IMR-90 (cell line): ENCODE data around the gene DMD. TPM values are rescaled to one million over a fixed set of nuclear protein-coding genes. Genes with fewer than 3 reads are reported as not detected.

Experiments
- ATAC-seq: fragments of 200-7000 bp; cut with Tn5 transposase; 2 replicates; pipeline ENCODE4 v1.9.1; 2020; ENCODE audit warnings: low read depth, mild to moderate bottlenecking, moderate library complexity
- BruUV-seq: library from RNA; stranded (reverse); fragments of 400-500 nt; replicated peaks from 2 replicates; lab custom pipeline; 2021; lab: Mats Ljungman, UMichigan
- CTCF ChIA-PET: fragments of 300-600 bp; formaldehyde crosslinking; extraction: SDS; loops from one replicate; lab custom pipeline; 2021; ENCODE audit warnings: antibody characterized with exemption; lab: Yijun Ruan, JAX
- POLR2A ChIA-PET: fragments of 300-600 bp; sonication (Branson Sonifier 250); formaldehyde crosslinking; loops from one replicate; lab custom pipeline; 2022; ENCODE audit warnings: antibody characterized with exemption; ENCODE audit not compliant: unreplicated experiment; lab: Charles Lee
- DNase-seq: peaks from one replicate; pipeline ENCODE4 v3.0.0; 2013
- H2AFZ ChIP-seq: replicated peaks from 2 replicates; pipeline ENCODE3; 2013; ENCODE audit warnings: low read length, mild to moderate bottlenecking; ENCODE audit not compliant: poor library complexity
- H2AK5ac ChIP-seq: 2 replicates; pipeline ENCODE4 v1.6.1; 2013; ENCODE audit warnings: low read depth, low read length, inconsistent platforms
- H2AK9ac ChIP-seq: replicated peaks from 2 replicates; pipeline ENCODE3; 2013; ENCODE audit warnings: mild to moderate bottlenecking, low read depth, low read length, moderate library complexity; ENCODE audit not compliant: poor library complexity
- H2BK120ac ChIP-seq: 2 replicates; pipeline ENCODE4 v1.6.1; 2013; ENCODE audit warnings: low read depth, low read length, inconsistent platforms
- H2BK15ac ChIP-seq: 3 replicates; pipeline ENCODE4 v1.6.1; 2013; ENCODE audit warnings: low read depth, low read length, inconsistent platforms
- H2BK20ac ChIP-seq: 2 replicates; pipeline ENCODE4 v1.6.1; 2013; ENCODE audit warnings: low read depth, mild to moderate bottlenecking, inconsistent platforms, low read length, moderate library complexity
- H2BK5ac ChIP-seq: 2 replicates; pipeline ENCODE4 v1.6.1; 2013; ENCODE audit warnings: mild to moderate bottlenecking, low read depth, low read length, inconsistent platforms; ENCODE audit not compliant: poor library complexity, severe bottlenecking
- H3K14ac ChIP-seq: replicated peaks from 2 replicates; pipeline ENCODE4 v1.6.1; 2013; ENCODE audit warnings: low read depth, low read length, inconsistent platforms
- H3K18ac ChIP-seq: 2 replicates; pipeline ENCODE4 v1.6.1; 2013; ENCODE audit warnings: low read depth, low read length, control low read depth
- H3K23ac ChIP-seq: 2 replicates; pipeline ENCODE4 v1.6.1; 2013; ENCODE audit warnings: low read depth, low read length, inconsistent platforms
- H3K27ac ChIP-seq: 2 replicates; pipeline ENCODE4 v1.5.1; 2013; ENCODE audit warnings: mild to moderate bottlenecking, control low read depth, low read length; ENCODE audit not compliant: insufficient read depth
- H3K27me3 ChIP-seq: 2 replicates; pipeline ENCODE4 v1.6.1; 2013; ENCODE audit warnings: low read length; ENCODE audit not compliant: control insufficient read depth, insufficient read depth
- H3K36me3 ChIP-seq: 2 replicates; pipeline ENCODE4 v1.6.1; 2013; ENCODE audit warnings: low read length, mixed read lengths; ENCODE audit not compliant: control insufficient read depth, insufficient read depth
- H3K4ac ChIP-seq: 2 replicates; pipeline ENCODE4 v1.6.1; 2013; ENCODE audit warnings: low read depth, low read length, inconsistent platforms
- H3K4me1 ChIP-seq: 2 replicates; pipeline ENCODE4 v1.6.1; 2013; ENCODE audit warnings: low read length, mixed read lengths; ENCODE audit not compliant: control insufficient read depth, insufficient read depth
- H3K4me2 ChIP-seq: 2 replicates; pipeline ENCODE4 v1.6.1; 2013; ENCODE audit warnings: low read depth, mild to moderate bottlenecking, control low read depth, low read length, moderate library complexity
- H3K4me3 ChIP-seq: 2 replicates; pipeline ENCODE4 v1.5.1; 2013; ENCODE audit warnings: low read depth, mild to moderate bottlenecking, control low read depth, low read length, moderate library complexity; ENCODE audit not compliant: insufficient read depth
- H3K56ac ChIP-seq: 2 replicates; pipeline ENCODE4 v1.6.1; 2013; ENCODE audit warnings: low read length, inconsistent platforms; ENCODE audit not compliant: insufficient read depth; ENCODE audit errors: extremely low read depth
- H3K79me1 ChIP-seq, 2 experiments: 2 replicates each; pipeline ENCODE4 v1.6.1; 2013; ENCODE audit warnings: low read length in 2 of 2, inconsistent platforms in 1 of 2, low read depth in 1 of 2
- H3K9ac ChIP-seq: 2 replicates; pipeline ENCODE4 v1.6.1; 2013; ENCODE audit warnings: low read depth, low read length, control low read depth
- H3K9me1 ChIP-seq: 2 replicates; pipeline ENCODE4 v1.6.1; 2013; ENCODE audit warnings: low read length, inconsistent platforms; ENCODE audit not compliant: insufficient read depth
- H3K9me3 ChIP-seq: 2 replicates; pipeline ENCODE4 v1.6.1; 2013; ENCODE audit warnings: low read length; ENCODE audit not compliant: control insufficient read depth, insufficient read depth
- H4K20me1 ChIP-seq: 2 replicates; pipeline ENCODE4 v1.6.1; 2013; ENCODE audit warnings: low read length, inconsistent platforms; ENCODE audit not compliant: insufficient read depth
- H4K5ac ChIP-seq: 2 replicates; pipeline ENCODE4 v1.6.1; 2013; ENCODE audit warnings: mild to moderate bottlenecking, low read depth, low read length, control low read depth
- H4K8ac ChIP-seq, 2 experiments: 2 replicates each; pipeline ENCODE4 v1.6.1; 2013; ENCODE audit warnings: low read depth in 2 of 2, low read length in 2 of 2, control low read depth in 1 of 2, inconsistent platforms in 1 of 2
- H4K91ac ChIP-seq: 2 replicates; pipeline ENCODE4 v1.6.1; 2013; ENCODE audit warnings: low read depth, low read length, inconsistent platforms; ENCODE audit not compliant: insufficient read depth
- BHLHE40 ChIP-seq: fragments of 150-350 bp; IDR thresholded peaks from 2 replicates; pipeline ENCODE4 v1.6.1; 2016; ENCODE audit warnings: mild to moderate bottlenecking, low read depth, low read length
- CEBPB ChIP-seq: IDR thresholded peaks from 2 replicates; pipeline ENCODE4 v1.6.1; 2012; ENCODE audit warnings: low read depth, low read length, improper control_type of control experiment
- CHD1 ChIP-seq: IDR thresholded peaks from 2 replicates; pipeline ENCODE4 v1.6.1; 2012; ENCODE audit warnings: low read depth, low read length, improper control_type of control experiment
- MAFK ChIP-seq: IDR thresholded peaks from 2 replicates; pipeline ENCODE4 v1.6.1; 2012; ENCODE audit warnings: low read depth, low read length, improper control_type of control experiment
- MAZ ChIP-seq: IDR thresholded peaks from 2 replicates; pipeline ENCODE4 v1.6.1; 2012; ENCODE audit warnings: low read depth, mild to moderate bottlenecking, low read length, improper control_type of control experiment, moderate library complexity, borderline replicate concordance
- RCOR1 ChIP-seq: IDR thresholded peaks from 2 replicates; pipeline ENCODE4 v1.6.1; 2012; ENCODE audit warnings: mild to moderate bottlenecking, low read length, improper control_type of control experiment; ENCODE audit not compliant: insufficient replicate concordance
- SMC3 ChIP-seq: fragments of 150-350 bp; IDR thresholded peaks from 2 replicates; pipeline ENCODE4 v1.6.1; 2016; ENCODE audit warnings: low read depth, mild to moderate bottlenecking, antibody characterized with exemption, low read length, moderate library complexity
- WGBS, 2 experiments: methylation state at CpG; one replicate each; pipeline versions ENCODE4 v1.1.5 to v1.1.7; 2013; ENCODE audit warnings: missing lambda C conversion rate in 2 of 2; ENCODE audit not compliant: insufficient read length in 1 of 2; ENCODE audit errors: extremely low coverage in 2 of 2; 5-methylcytosine and 5-hydroxymethylcytosine counted together
- dilution Hi-C: fragments of 300-500 bp; cut with HindIII; formaldehyde crosslinking; loops from one replicate; pipeline ENCODE4 v1.14.3; 2018; ENCODE audit warnings: low sequenced_read_pairs; ENCODE audit not compliant: unreplicated experiment
- in situ Hi-C: fragments of 300-500 bp; cut with MboI; formaldehyde crosslinking; loops from 3 replicates; pipeline ENCODE4 v1.14.3; 2019; ENCODE audit warnings: low sequenced_read_pairs, inconsistent platforms, mixed read lengths
- intact Hi-C: fragments of 100-400 bp; cut with micrococcal nuclease; formaldehyde crosslinking; loops from 2 replicates; pipeline ENCODE4 v1.10.0; 2022
- polyA plus RNA-seq, 3 experiments: library from polyadenylated mRNA; depleted of rRNA; stranded (reverse); fragments of >200 nt; gene quantifications; 2 replicates each; pipeline ENCODE4 v1.2.3, GENCODE V29; 2012; ENCODE audit warnings: low replicate concordance in 1 of 3
- total RNA-seq: library from RNA; depleted of rRNA; stranded (reverse); fragments of >200 nt; gene quantifications from 2 replicates; pipeline ENCODE4 v1.2.3, GENCODE V29; 2012
- TF ChIP-seq, protein P1 (sequence below): fragments of 150-350 bp; IDR thresholded peaks from 2 replicates; pipeline ENCODE4 v1.6.1; 2016; ENCODE audit warnings: low read depth, mild to moderate bottlenecking, low read length, moderate library complexity, borderline replicate concordance

Gene DMD
- total and polyA plus RNA-seq, 2 of the 4 experiments (the other 2 are of a cell fraction) = 6.6 to 11.8 TPM

- ATAC-seq (no peak), DNase-seq (no peak)
- Histone ChIP-seq H3K79me1 (no peaks in the 10 kb centered on the region), H3K14ac (no peak overlapping the region), H3K27ac (no peak overlapping the region), H2BK15ac (no peak overlapping the region), H3K9me3 (no peaks in the 10 kb centered on the region), H3K18ac (no peak overlapping the region), H2BK120ac (no peak overlapping the region), H4K20me1 (no peaks in the 10 kb centered on the region), H3K4me3 (no peak overlapping the region), H3K4ac (no peak overlapping the region), H3K9ac (no peak overlapping the region), H2AK9ac (no peak overlapping the region), H2BK5ac (no peak overlapping the region), H3K23ac (no peak overlapping the region), H4K8ac (no peak overlapping the region), H4K5ac (no peak overlapping the region), H3K9me1 (no peaks in the 10 kb centered on the region), H3K56ac (no peak overlapping the region), H3K4me1 (no peaks in the 10 kb centered on the region), H3K27me3 (no peaks in the 10 kb centered on the region), H3K36me3 (no peaks in the 10 kb centered on the region), H3K4me2 (no peak overlapping the region), H2BK20ac (no peak overlapping the region), H2AFZ (no peak overlapping the region), H2AK5ac (no peak overlapping the region), H4K91ac (no peak overlapping the region)
- dilution Hi-C loops (no loop called here), in situ Hi-C loops (no loop called here), intact Hi-C loops (no loop called here)
- CTCF ChIA-PET = no interaction called here
- POLR2A ChIA-PET = no interaction called here
- TF ChIP-seq BHLHE40 (no peak), CEBPB (no peak), RCOR1 (no peak), MAFK (no peak), MAZ (no peak), CHD1 (no peak), SMC3 (no peak)
- TF ChIP-seq, protein P1, sequence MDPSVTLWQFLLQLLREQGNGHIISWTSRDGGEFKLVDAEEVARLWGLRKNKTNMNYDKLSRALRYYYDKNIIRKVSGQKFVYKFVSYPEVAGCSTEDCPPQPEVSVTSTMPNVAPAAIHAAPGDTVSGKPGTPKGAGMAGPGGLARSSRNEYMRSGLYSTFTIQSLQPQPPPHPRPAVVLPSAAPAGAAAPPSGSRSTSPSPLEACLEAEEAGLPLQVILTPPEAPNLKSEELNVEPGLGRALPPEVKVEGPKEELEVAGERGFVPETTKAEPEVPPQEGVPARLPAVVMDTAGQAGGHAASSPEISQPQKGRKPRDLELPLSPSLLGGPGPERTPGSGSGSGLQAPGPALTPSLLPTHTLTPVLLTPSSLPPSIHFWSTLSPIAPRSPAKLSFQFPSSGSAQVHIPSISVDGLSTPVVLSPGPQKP = no peak
- WGBS, 2 experiments = no CpG with 5 or more reads among the region's 4 CpGs
- no TSS peak for BruUV-seq
Measured at GRCh38 chrX:32778965-32779364, 432.4 kb downstream of the DMD start.
